GM12864 (cell line): Measurements from ENCODE around the gene SFT2D1.

Source experiments
- DNase-seq: peaks from one replicate; pipeline ENCODE4 v3.0.0-alpha.2; 2011; ENCODE audit warnings: low read depth
- H3K4me3 ChIP-seq: 2 replicates; pipeline ENCODE4 v1.5.1; 2011; ENCODE audit warnings: mild to moderate bottlenecking, low read depth, low read length, control low read depth
- CTCF ChIP-seq: IDR thresholded peaks from 2 replicates; pipeline ENCODE4 v1.5.1; 2011; ENCODE audit warnings: low read depth, mild to moderate bottlenecking, moderate library complexity, low read length, control low read depth, inconsistent platforms; ENCODE audit errors: missing control alignments

Gene SFT2D1

GRCh38 chr6:166344240-166344639 is 1.9 kb upstream of the SFT2D1 start:
- no peak overlapping the region for H3K4me3 ChIP-seq
- TF ChIP-seq CTCF = no peak
- no peak for DNase-seq

GRCh38 chr6:166343150-166343487 is 774 bp upstream of the SFT2D1 start:
- no peak for DNase-seq
- H3K4me3 ChIP-seq = peak overlapping the region; percentile 99
- TF ChIP-seq CTCF = no peak

GRCh38 chr6:166341977-166342348 is 382 bp downstream of the SFT2D1 start:
- no peak for TF ChIP-seq CTCF
- H3K4me3 ChIP-seq = peak overlapping the region; percentile 99
- no peak for DNase-seq

GRCh38 chr6:166341464-166341863 is 881 bp downstream of the SFT2D1 start:
- no peak for DNase-seq
- H3K4me3 ChIP-seq = peak overlapping the region; percentile 99
- no peak for TF ChIP-seq CTCF

GRCh38 chr6:166338854-166339253 is 3.5 kb downstream of the SFT2D1 start:
- no peak for TF ChIP-seq CTCF
- DNase-seq = no peak
- H3K4me3 ChIP-seq = no peak overlapping the region; the same call in 1 of the 2 replicates

- TF ChIP-seq CTCF = no peak
- no peak overlapping the region for H3K4me3 ChIP-seq
- no peak for DNase-seq
These were observed 5.5 kb downstream of the SFT2D1 start for GRCh38 chr6:166336847-166337246.

- DNase-seq = no peak
- H3K4me3 ChIP-seq = no peak overlapping the region
- no peak for TF ChIP-seq CTCF
These were observed 6.7 kb downstream of the SFT2D1 start for GRCh38 chr6:166335378-166336302.
